ENCODE measurements around the gene RDH13.

DNA sequence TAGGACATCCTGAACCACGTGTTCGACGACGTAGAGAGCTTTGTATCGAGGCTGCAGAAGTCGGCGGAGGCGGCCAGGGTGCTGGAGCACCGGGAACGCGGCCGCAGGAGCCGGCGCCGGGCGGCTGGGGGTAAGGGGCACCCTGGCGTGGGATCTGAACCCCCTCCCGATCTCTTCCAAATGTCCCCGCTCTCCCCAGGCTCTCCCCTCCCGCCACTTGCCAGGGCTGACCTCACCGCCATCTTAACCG is 18.7 kb upstream of the RDH13 start:
- no peak for TF ChIP-seq CTCF (conservative IDR thresholded peaks at IDR 0.05; ENCODE audit: low read length)
- no peak for TF ChIP-seq EZH2phosphoT487 (IDR thresholded peaks at IDR 0.05; ENCODE audit: borderline replicate concordance)
